Natural killer cell (primary cell): ENCODE data around the gene BEST4. TPM values are rescaled to one million over a fixed set of nuclear protein-coding genes. Genes with fewer than 3 reads are reported as not detected.

Source experiments
- ATAC-seq, 3 donors: fragments of 150-1000 bp in 2 of 3; fragments of 200-7000 bp in 1 of 3; cut with Tn5 transposase; 1 replicate in 1 of 3; 2 replicates in 2 of 3; pipeline ENCODE4 v1.10.0; 2021; ENCODE audit warnings: mild to moderate bottlenecking in 2 of 3, moderate library complexity in 2 of 3
- DNase-seq, 2 donors: peaks; one replicate each; pipeline versions ENCODE4 v3.0.0 to v3.0.0-alpha.2; 2013 to 2021; ENCODE audit warnings: mixed read lengths in 1 of 2
- H3K27ac ChIP-seq: one replicate; pipeline ENCODE4 v1.5.1; 2013; ENCODE audit warnings: mild to moderate bottlenecking, low read length
- H3K27me3 ChIP-seq: one replicate; pipeline ENCODE4 v1.6.1; 2013; ENCODE audit warnings: low read length; ENCODE audit not compliant: control insufficient read depth, insufficient read depth
- H3K36me3 ChIP-seq: one replicate; pipeline ENCODE4 v1.6.1; 2013; ENCODE audit warnings: low read length; ENCODE audit not compliant: control insufficient read depth, insufficient read depth
- H3K4me1 ChIP-seq: one replicate; pipeline ENCODE4 v1.6.1; 2013; ENCODE audit warnings: low read length; ENCODE audit not compliant: control insufficient read depth, insufficient read depth
- H3K4me3 ChIP-seq: one replicate; pipeline ENCODE4 v1.5.1; 2013; ENCODE audit warnings: low read length
- H3K9me3 ChIP-seq: one replicate; pipeline ENCODE4 v1.6.1; 2013; ENCODE audit warnings: low read length; ENCODE audit not compliant: control insufficient read depth, insufficient read depth
- H3K27ac Mint-ChIP-seq, 2 donors: one replicate each; pipeline ENCODE4 v1.8.0; 2022; ENCODE audit warnings: mild to moderate bottlenecking in 2 of 2, mixed read lengths in 2 of 2, moderate library complexity in 1 of 2
- H3K27me3 Mint-ChIP-seq, 2 donors: one replicate each; pipeline ENCODE4 v1.8.0; 2022; ENCODE audit warnings: low read depth in 2 of 2, mixed read lengths in 2 of 2
- H3K36me3 Mint-ChIP-seq: one replicate; pipeline ENCODE4 v1.8.0; 2022; ENCODE audit warnings: mixed read lengths
- H3K4me1 Mint-ChIP-seq, 2 donors: one replicate each; pipeline ENCODE4 v1.8.0; 2022; ENCODE audit warnings: mixed read lengths in 2 of 2
- H3K4me3 Mint-ChIP-seq: one replicate; pipeline ENCODE4 v1.8.0; 2022; ENCODE audit warnings: mild to moderate bottlenecking, moderate library complexity, mixed read lengths
- H3K9me3 Mint-ChIP-seq, 2 donors: one replicate each; pipeline ENCODE4 v1.8.0; 2022; ENCODE audit warnings: mixed read lengths in 2 of 2
- CTCF ChIP-seq: fragments of 200-600 bp; IDR thresholded peaks from one replicate; pipeline ENCODE4 v1.8.0; 2022; ENCODE audit warnings: antibody characterized with exemption
- WGBS: methylation state at CpG from one replicate; pipeline ENCODE4 v1.1.7; 2013; ENCODE audit warnings: missing lambda C conversion rate; ENCODE audit not compliant: insufficient coverage; 5-methylcytosine and 5-hydroxymethylcytosine counted together
- intact Hi-C: fragments of 100-400 bp; cut with micrococcal nuclease; formaldehyde crosslinking; loops from one replicate; pipeline ENCODE4 v1.14.2; 2022
- total RNA-seq, 4 donors: library from RNA; stranded (reverse); fragments of 120-200 nt in 1 of 4; gene quantifications; one replicate each; pipeline versions ENCODE4 v1.2.3 to v1.2.4, GENCODE V29; 2013 to 2022

Gene BEST4
- total RNA-seq, 3 donors from 2014 or later (not counting 1 experiment from before 2014, with no cell fraction given) = 0.18 to 0.33 (median 0.28) TPM

GRCh38 chr1:44760876-44761275 lies 27.1 kb downstream of the BEST4 start:
- H3K4me1 Mint-ChIP-seq = peaks cover 0 to 8% of the 10 kb centered on the region in 2 donors
- H3K27ac Mint-ChIP-seq = no peak overlapping the region
- H3K27me3 ChIP-seq = no peaks in the 10 kb centered on the region
- H3K4me3 ChIP-seq = no peak overlapping the region
- no peaks in the 10 kb centered on the region for H3K36me3 Mint-ChIP-seq
- H3K9me3 Mint-ChIP-seq = no peaks in the 10 kb centered on the region
- no peak for TF ChIP-seq CTCF
- H3K4me3 Mint-ChIP-seq = no peak overlapping the region
- no peak overlapping the region for H3K27ac ChIP-seq
- WGBS = 92% methylated on average over 3 of the region's 3 CpGs
- DNase-seq (no peak), ATAC-seq (no peak)
- intact Hi-C loops = no loop called here
- no peaks in the 10 kb centered on the region for H3K27me3 Mint-ChIP-seq
- no peaks in the 10 kb centered on the region for H3K9me3 ChIP-seq
- H3K4me1 ChIP-seq = peaks cover 8% of the 10 kb centered on the region
- peaks cover 6% of the 10 kb centered on the region for H3K36me3 ChIP-seq

GRCh38 chr1:44759077-44759476 lies 28.9 kb downstream of the BEST4 start:
- Mint-ChIP-seq H3K9me3 (no peaks in the 10 kb centered on the region), H3K4me1 (peaks cover 0 to 8% of the 10 kb centered on the region in 2 donors), H3K27me3 (no peaks in the 10 kb centered on the region), H3K27ac (no peak overlapping the region), H3K4me3 (no peak overlapping the region), H3K36me3 (no peaks in the 10 kb centered on the region)
- intact Hi-C loops = no loop called here
- Histone ChIP-seq H3K27ac (no peak overlapping the region), H3K27me3 (no peaks in the 10 kb centered on the region), H3K36me3 (peaks cover 6% of the 10 kb centered on the region), H3K4me1 (peaks cover 8% of the 10 kb centered on the region), H3K4me3 (no peak overlapping the region), H3K9me3 (no peaks in the 10 kb centered on the region)
- 98% methylated on average over 11 of the region's 11 CpGs for WGBS
- no peak for TF ChIP-seq CTCF
- no peak for ATAC-seq
- DNase-seq = no peak

GRCh38 chr1:44757420-44757819 lies 30.6 kb downstream of the BEST4 start:
- intact Hi-C loops = no loop called here
- DNase-seq (no peak), ATAC-seq (no peak)
- Mint-ChIP-seq H3K9me3 (no peaks in the 10 kb centered on the region), H3K27me3 (no peaks in the 10 kb centered on the region), H3K27ac (no peak overlapping the region), H3K4me1 (peaks cover 0 to 8% of the 10 kb centered on the region in 2 donors), H3K4me3 (no peak overlapping the region), H3K36me3 (no peaks in the 10 kb centered on the region)
- Histone ChIP-seq H3K36me3 (no peaks in the 10 kb centered on the region), H3K4me3 (no peak overlapping the region), H3K27ac (no peak overlapping the region), H3K4me1 (peaks cover 8% of the 10 kb centered on the region), H3K9me3 (no peaks in the 10 kb centered on the region), H3K27me3 (no peaks in the 10 kb centered on the region)
- WGBS = 73% methylated on average over 2 of the region's 2 CpGs
- no peak for TF ChIP-seq CTCF

DNA sequence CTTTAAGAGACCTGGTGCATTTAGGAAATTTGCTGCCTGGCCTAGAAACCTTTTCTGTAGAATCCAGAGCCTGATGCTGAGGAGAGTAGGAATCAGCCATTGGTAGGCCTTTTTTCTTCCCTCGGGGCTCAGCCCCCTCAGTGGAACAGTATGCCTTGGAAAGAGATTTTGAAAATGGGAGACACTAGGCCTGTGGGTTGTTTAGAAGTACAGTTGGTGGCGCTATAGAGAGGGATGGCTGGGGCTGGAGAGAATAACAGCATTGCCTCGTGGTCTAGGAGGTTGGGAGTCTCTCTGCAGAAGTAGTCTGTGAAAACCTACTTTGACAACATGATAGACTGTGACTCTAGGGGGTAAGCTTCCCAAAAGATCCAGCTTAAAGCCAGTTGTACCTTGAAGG lies 40.1 kb downstream of the BEST4 start:
- no peaks in the 10 kb centered on the region for H3K4me1 Mint-ChIP-seq
- no peak overlapping the region for H3K4me3 Mint-ChIP-seq
- no peak overlapping the region for H3K4me3 ChIP-seq
- no peak overlapping the region for H3K27ac Mint-ChIP-seq
- TF ChIP-seq CTCF = no peak
- no peaks in the 10 kb centered on the region for H3K36me3 ChIP-seq
- no peaks in the 10 kb centered on the region for H3K4me1 ChIP-seq
- H3K36me3 Mint-ChIP-seq = no peaks in the 10 kb centered on the region
- DNase-seq (no peak), ATAC-seq (no peak)
- H3K9me3 ChIP-seq = no peaks in the 10 kb centered on the region
- 90% methylated on average over 3 of the region's 3 CpGs for WGBS
- intact Hi-C loops = no loop called here
- no peaks in the 10 kb centered on the region for H3K27me3 Mint-ChIP-seq
- H3K27me3 ChIP-seq = no peaks in the 10 kb centered on the region
- no peaks in the 10 kb centered on the region for H3K9me3 Mint-ChIP-seq
- no peak overlapping the region for H3K27ac ChIP-seq
